Adipocyte (in vitro differentiated cells): ENCODE results near the gene ARAP3.
"Not testable (repeated sequence)": the region's sequence is repeated elsewhere in the genome, so short reads cannot be mapped to it uniquely, and the experiment has no call there.

Source experiments
- DNase-seq: peaks from one replicate; pipeline ENCODE4 v3.0.0-alpha.2; 2015; ENCODE audit warnings: low read depth
- H3K27me3 ChIP-seq: replicated peaks from 2 replicates; pipeline ENCODE4 v1.7.0; 2013; ENCODE audit warnings: mild to moderate bottlenecking, low read length, moderate library complexity; ENCODE audit not compliant: control insufficient read depth, insufficient read depth
- H3K36me3 ChIP-seq: 2 replicates; pipeline ENCODE4 v1.7.0; 2013; ENCODE audit warnings: low read length, mild to moderate bottlenecking, moderate library complexity; ENCODE audit not compliant: control insufficient read depth, insufficient read depth, severe bottlenecking
- H3K4me1 ChIP-seq: 2 replicates; pipeline ENCODE4 v1.7.0; 2013; ENCODE audit warnings: mild to moderate bottlenecking, low read length, moderate library complexity; ENCODE audit not compliant: control insufficient read depth, insufficient read depth
- H3K4me3 ChIP-seq: 2 replicates; pipeline ENCODE4 v1.7.0; 2013; ENCODE audit warnings: mild to moderate bottlenecking, low read length, moderate library complexity
- H3K9ac ChIP-seq: 2 replicates; pipeline ENCODE4 v1.7.0; 2013; ENCODE audit warnings: mild to moderate bottlenecking, low read length, moderate library complexity
- H3K9me3 ChIP-seq: 2 replicates; pipeline ENCODE4 v1.7.0; 2013; ENCODE audit warnings: mild to moderate bottlenecking, low read length, moderate library complexity; ENCODE audit not compliant: control insufficient read depth

The ARAP3 gene, protein sequence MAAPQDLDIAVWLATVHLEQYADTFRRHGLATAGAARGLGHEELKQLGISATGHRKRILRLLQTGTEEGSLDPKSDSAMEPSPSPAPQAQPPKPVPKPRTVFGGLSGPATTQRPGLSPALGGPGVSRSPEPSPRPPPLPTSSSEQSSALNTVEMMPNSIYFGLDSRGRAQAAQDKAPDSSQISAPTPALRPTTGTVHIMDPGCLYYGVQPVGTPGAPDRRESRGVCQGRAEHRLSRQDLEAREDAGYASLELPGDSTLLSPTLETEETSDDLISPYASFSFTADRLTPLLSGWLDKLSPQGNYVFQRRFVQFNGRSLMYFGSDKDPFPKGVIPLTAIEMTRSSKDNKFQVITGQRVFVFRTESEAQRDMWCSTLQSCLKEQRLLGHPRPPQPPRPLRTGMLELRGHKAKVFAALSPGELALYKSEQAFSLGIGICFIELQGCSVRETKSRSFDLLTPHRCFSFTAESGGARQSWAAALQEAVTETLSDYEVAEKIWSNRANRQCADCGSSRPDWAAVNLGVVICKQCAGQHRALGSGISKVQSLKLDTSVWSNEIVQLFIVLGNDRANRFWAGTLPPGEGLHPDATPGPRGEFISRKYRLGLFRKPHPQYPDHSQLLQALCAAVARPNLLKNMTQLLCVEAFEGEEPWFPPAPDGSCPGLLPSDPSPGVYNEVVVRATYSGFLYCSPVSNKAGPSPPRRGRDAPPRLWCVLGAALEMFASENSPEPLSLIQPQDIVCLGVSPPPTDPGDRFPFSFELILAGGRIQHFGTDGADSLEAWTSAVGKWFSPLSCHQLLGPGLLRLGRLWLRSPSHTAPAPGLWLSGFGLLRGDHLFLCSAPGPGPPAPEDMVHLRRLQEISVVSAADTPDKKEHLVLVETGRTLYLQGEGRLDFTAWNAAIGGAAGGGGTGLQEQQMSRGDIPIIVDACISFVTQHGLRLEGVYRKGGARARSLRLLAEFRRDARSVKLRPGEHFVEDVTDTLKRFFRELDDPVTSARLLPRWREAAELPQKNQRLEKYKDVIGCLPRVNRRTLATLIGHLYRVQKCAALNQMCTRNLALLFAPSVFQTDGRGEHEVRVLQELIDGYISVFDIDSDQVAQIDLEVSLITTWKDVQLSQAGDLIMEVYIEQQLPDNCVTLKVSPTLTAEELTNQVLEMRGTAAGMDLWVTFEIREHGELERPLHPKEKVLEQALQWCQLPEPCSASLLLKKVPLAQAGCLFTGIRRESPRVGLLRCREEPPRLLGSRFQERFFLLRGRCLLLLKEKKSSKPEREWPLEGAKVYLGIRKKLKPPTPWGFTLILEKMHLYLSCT (N-terminal part only)

DNA sequence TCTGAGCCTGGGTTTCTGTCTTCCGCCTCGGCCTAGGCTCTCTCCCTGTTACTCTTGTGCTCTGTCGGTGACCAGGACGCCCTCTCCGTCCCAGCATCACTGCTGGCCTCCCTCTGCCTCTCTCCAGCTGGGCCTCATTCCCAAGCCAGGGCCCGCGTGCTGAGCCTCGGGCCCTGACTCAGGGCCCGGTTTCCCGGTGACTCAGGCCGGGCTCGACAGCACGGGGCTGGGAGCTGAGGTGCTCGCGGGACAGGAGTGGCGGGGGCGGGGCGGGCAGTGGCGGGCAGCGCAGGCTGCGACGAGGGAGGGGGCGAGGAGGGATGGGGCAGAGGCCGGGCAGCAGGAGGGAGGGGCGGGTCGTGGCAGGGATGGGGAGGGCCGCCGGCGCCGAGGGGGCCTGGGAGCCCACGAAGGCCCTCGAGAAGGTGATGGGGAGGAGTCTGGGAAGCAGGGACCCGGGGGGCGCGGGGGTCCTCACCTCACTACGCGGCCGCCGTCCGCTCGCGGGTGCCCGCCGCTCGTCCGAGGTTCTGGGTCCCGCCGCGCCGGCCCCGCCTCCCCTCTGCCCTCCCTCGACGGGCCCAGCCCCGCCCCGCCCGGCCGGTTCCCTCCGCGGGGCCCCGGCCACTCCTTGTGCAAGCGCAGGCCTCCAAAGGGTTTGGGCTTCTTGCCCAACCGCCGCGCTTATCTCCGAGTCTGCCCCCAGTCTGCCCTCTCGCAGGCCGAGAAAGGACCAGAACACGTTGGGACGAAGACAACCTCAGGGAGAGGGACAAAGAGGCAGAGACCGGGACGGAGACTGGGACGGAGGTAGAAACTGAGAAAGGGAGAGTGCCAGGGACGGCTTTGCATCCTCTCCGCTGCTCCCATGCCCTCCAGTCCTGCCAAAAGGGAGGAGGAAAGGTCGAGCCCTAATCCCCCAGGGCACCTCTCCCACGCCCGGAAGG, at the start of gene ARAP3:
TSS of gene ARAP3 (minus strand) at position 536 of the 947 bp plus-strand sequence. CDS start 1,744 bp downstream, outside the sequence.
- H3K9ac ChIP-seq: peak within 1 kb of the TSS; percentile 76
- no peaks in the 10 kb centered on the region for H3K27me3 ChIP-seq
- peaks cover 12% of the 10 kb centered on the region for H3K4me1 ChIP-seq
- H3K36me3 ChIP-seq: no peaks in the 10 kb centered on the region
- no peaks in the 10 kb centered on the region for H3K9me3 ChIP-seq
- peak; percentile 96 for DNase-seq
- peak within 1 kb of the TSS; percentile 67 for H3K4me3 ChIP-seq

DNA sequence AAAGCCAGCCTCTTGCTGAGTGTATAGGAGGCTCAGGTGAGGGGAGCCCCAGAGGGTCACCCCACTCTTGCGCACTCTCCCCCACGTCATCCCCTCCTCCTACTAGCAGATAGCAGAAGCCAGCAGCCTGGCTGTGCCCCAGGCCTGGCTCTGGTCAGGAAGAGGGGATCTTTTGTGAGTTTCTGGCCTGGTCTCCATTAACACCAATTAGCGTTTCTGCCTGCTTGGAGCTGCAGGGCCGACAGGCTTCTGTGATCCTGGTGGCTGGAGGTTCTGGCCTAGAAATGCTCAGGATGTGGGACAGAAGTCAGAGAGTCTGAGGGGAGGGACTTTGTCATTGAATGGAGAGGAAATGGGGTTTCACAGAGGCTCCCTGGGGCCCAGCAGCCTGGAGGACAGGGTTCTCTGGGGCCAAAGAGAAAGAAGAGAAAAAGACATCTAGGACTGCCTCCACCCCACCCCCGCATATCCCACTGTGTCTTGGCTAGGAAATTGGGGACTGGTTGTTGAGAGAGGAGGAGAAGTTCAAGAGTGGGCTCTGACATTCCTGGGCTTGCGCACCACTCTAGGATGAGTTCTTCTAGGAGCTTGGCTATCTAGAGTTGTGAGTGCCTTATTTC, 47.5 kb upstream of the ARAP3 start:
- no peaks in the 10 kb centered on the region for H3K36me3 ChIP-seq
- H3K27me3 ChIP-seq: peaks cover 41% of the 10 kb centered on the region
- H3K9me3 ChIP-seq: no peaks in the 10 kb centered on the region
- no peak overlapping the region for H3K9ac ChIP-seq
- H3K4me1 ChIP-seq: peaks cover 6% of the 10 kb centered on the region
- DNase-seq: no peak
- H3K4me3 ChIP-seq: no peak overlapping the region

GRCh38 chr5:141725891-141726290, 43.9 kb upstream of the ARAP3 start:
- peak; percentile 17 for DNase-seq
- Histone ChIP-seq H3K4me1 (peaks cover 6% of the 10 kb centered on the region), H3K4me3 (no peak overlapping the region), H3K9me3 (peaks cover 6% of the 10 kb centered on the region), H3K9ac (no peak overlapping the region), H3K36me3 (no peaks in the 10 kb centered on the region), H3K27me3 (peaks cover 30% of the 10 kb centered on the region)

DNA sequence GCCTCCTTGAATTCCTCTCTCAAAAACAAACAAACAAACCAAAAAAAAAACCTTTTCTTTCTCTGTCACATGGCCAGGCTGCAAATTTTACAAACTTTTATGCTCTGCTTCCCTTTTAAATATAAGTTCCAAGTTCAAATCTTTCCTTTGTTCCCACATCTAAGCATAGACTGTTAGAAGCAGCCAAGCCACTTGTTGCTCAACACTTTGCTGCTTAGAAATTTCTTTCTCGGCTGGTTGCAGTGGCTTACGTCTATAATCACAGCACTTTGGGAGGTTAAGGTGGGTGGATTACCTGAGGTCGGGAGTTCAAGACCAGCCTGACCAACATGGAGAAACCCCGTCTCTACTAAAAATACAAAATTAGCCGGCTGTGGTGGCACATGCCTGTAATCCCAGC, 43.1 kb upstream of the ARAP3 start:
- H3K9ac ChIP-seq, H3K4me1 ChIP-seq: not testable (repeated sequence)
- H3K27me3 ChIP-seq: peaks cover 23% of the 10 kb centered on the region

DNA sequence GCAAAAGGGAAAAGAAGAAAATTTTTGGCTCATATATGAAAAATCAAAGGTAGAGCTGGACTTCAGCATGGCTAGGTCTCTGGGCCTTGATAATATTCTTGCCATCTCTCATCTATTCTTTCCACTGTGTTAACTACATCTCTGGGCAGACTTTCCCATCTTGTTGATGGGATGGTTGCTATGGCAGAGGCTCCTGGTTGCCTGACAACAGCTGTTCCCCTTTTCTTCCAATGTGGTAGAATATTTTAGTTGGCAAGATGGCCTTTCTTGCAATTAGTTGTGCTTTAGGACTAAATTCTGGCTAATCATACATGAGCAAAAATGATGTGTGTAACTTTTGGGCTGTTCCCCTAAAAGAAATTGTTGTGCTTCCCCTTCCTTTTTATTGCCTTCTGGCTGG, 40.2 kb upstream of the ARAP3 start:
- H3K36me3 ChIP-seq: no peaks in the 10 kb centered on the region
- H3K9ac ChIP-seq: no peak overlapping the region
- H3K27me3 ChIP-seq: peaks cover 44% of the 10 kb centered on the region
- peaks cover 6% of the 10 kb centered on the region for H3K4me1 ChIP-seq
- no peak overlapping the region for H3K4me3 ChIP-seq
- DNase-seq: no peak
- H3K9me3 ChIP-seq: peaks cover 6% of the 10 kb centered on the region

More for the DNA sequence above, 43.1 kb upstream of the ARAP3 start:
- H3K4me3 ChIP-seq, H3K36me3 ChIP-seq, DNase-seq, H3K9me3 ChIP-seq: not testable (repeated sequence)

DNA sequence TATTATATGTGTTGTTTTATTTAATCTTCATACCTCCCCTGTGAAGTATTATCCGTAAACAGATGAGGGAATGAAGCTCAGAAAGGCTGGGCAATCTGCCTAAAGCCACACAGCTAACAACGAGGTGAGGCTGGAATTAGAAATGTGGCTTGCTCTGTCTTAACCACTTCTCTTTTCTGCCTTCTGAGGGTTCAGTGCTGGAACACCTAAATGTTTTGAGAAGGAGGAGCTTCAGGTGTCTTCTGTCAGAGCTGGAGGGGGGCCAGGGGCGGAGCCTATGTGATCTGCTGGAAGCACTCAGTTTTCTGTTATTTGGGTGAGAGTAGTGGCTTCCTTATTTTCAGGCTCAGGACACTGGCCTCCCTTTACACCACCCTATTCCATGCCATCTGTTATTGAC, 35.0 kb upstream of the ARAP3 start:
- no peak for DNase-seq
- Histone ChIP-seq H3K36me3 (no peaks in the 10 kb centered on the region), H3K9ac (no peak overlapping the region), H3K9me3 (no peaks in the 10 kb centered on the region), H3K4me3 (no peak overlapping the region), H3K27me3 (peaks cover 37% of the 10 kb centered on the region), H3K4me1 (peaks cover 5% of the 10 kb centered on the region)

DNA sequence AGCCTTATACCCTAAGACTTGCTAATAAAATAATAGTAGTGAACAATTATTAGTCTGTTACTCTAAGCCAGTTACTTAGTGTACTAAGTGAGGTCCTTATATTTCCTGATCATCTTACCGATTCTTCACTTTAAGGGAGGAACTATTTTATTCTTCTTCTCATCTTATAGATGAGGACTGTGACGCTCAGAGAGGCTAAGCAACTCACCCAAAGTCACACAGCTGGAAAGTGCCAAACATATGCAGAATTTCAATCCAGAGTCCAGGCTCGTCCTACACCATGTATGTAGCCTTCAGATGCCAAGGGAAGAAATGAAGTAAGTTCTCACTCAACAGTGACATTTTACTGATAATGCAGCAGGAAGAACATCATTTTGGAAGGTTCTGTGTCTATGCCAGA, 34.4 kb upstream of the ARAP3 start:
- no peak overlapping the region for H3K4me3 ChIP-seq
- no peaks in the 10 kb centered on the region for H3K36me3 ChIP-seq
- peaks cover 42% of the 10 kb centered on the region for H3K27me3 ChIP-seq
- no peak overlapping the region for H3K9ac ChIP-seq
- no peaks in the 10 kb centered on the region for H3K9me3 ChIP-seq
- no peak for DNase-seq
- peaks cover 5% of the 10 kb centered on the region for H3K4me1 ChIP-seq

- no peak for DNase-seq
- no peaks in the 10 kb centered on the region for H3K36me3 ChIP-seq
- peaks cover 5% of the 10 kb centered on the region for H3K4me1 ChIP-seq
- H3K9ac ChIP-seq: no peak overlapping the region
- peaks cover 46% of the 10 kb centered on the region for H3K27me3 ChIP-seq
- H3K9me3 ChIP-seq: no peaks in the 10 kb centered on the region
- no peak overlapping the region for H3K4me3 ChIP-seq
These were observed 34.0 kb upstream of the ARAP3 start for GRCh38 chr5:141716009-141716408.

GRCh38 chr5:141715346-141715905, 33.4 kb upstream of the ARAP3 start:
- Histone ChIP-seq H3K27me3 (peaks cover 52% of the 10 kb centered on the region), H3K36me3 (no peaks in the 10 kb centered on the region), H3K9me3 (no peaks in the 10 kb centered on the region), H3K4me1 (peaks cover 5% of the 10 kb centered on the region), H3K9ac (no peak overlapping the region), H3K4me3 (no peak overlapping the region)
- no peak for DNase-seq
